CD14-positive monocyte (primary cell): ENCODE data around the gene PSEN2. TPM values are rescaled to one million over a fixed set of nuclear protein-coding genes. Genes with fewer than 3 reads are reported as not detected.

ENCODE experiments used
- DNase-seq, 3 donors: peaks; one replicate each; pipeline ENCODE4 v3.0.0-alpha.2; 2011 to 2022
- H2AFZ ChIP-seq: 2 replicates; pipeline ENCODE4 v1.6.0; 2012; ENCODE audit warnings: mild to moderate bottlenecking, low read depth, low read length, inconsistent platforms; ENCODE audit not compliant: insufficient read depth, poor library complexity, severe bottlenecking
- H3K27ac ChIP-seq, 2 donors: 1 replicate in 1 of 2; 2 replicates in 1 of 2; pipeline ENCODE4 v1.5.1; 2012 to 2013; ENCODE audit warnings: low read length in 2 of 2, control low read depth in 1 of 2, inconsistent platforms in 1 of 2, low read depth in 1 of 2, mild to moderate bottlenecking in 1 of 2
- H3K27me3 ChIP-seq, 2 donors: one replicate each; pipeline versions ENCODE4 v1.6.0 to v1.6.1; 2011 to 2013; ENCODE audit warnings: low read length in 2 of 2; ENCODE audit not compliant: control insufficient read depth in 2 of 2, insufficient read depth in 2 of 2
- H3K36me3 ChIP-seq, 2 donors: replicated peaks in 1 of 2; 1 replicate in 1 of 2; 2 replicates in 1 of 2; pipeline versions ENCODE4 v1.5.1 to v1.6.1; 2012 to 2013; ENCODE audit warnings: low read length in 2 of 2, control low read depth in 1 of 2, inconsistent platforms in 1 of 2, mild to moderate bottlenecking in 1 of 2; ENCODE audit not compliant: insufficient read depth in 2 of 2, control insufficient read depth in 1 of 2
- H3K4me1 ChIP-seq, 2 donors: 1 replicate in 1 of 2; 2 replicates in 1 of 2; pipeline versions ENCODE4 v1.5.1 to v1.6.1; 2012 to 2013; ENCODE audit warnings: low read length in 2 of 2, control low read depth in 1 of 2, inconsistent platforms in 1 of 2, mild to moderate bottlenecking in 1 of 2, moderate library complexity in 1 of 2; ENCODE audit not compliant: insufficient read depth in 2 of 2, control insufficient read depth in 1 of 2
- H3K4me2 ChIP-seq: replicated peaks from 2 replicates; pipeline ENCODE3; 2012; ENCODE audit warnings: low read length, moderate library complexity, mild to moderate bottlenecking; ENCODE audit not compliant: poor library complexity, severe bottlenecking; ENCODE audit errors: extremely low read depth
- H3K4me3 ChIP-seq, 3 experiments: fragments of 200-600 bp in 1 of 3; sonication (generic) in 1 of 3; replicated peaks in 1 of 3; 1 replicate in 2 of 3; 2 replicates in 1 of 3; pipeline ENCODE4 v1.5.1; 2011 to 2013; ENCODE audit warnings: low read length in 3 of 3, mild to moderate bottlenecking in 3 of 3, control low read depth in 2 of 3, low read depth in 2 of 3, inconsistent platforms in 1 of 3, moderate library complexity in 1 of 3
- H3K79me2 ChIP-seq: 2 replicates; pipeline ENCODE4 v1.6.0; 2012; ENCODE audit warnings: mild to moderate bottlenecking, control low read depth, inconsistent platforms, low read length, moderate library complexity; ENCODE audit not compliant: insufficient read depth
- H3K9ac ChIP-seq: 2 replicates; pipeline ENCODE4 v1.6.0; 2017; ENCODE audit warnings: low read length, mild to moderate bottlenecking; ENCODE audit not compliant: insufficient read depth, poor library complexity, severe bottlenecking
- H3K9me3 ChIP-seq, 2 donors: replicated peaks in 1 of 2; 1 replicate in 1 of 2; 2 replicates in 1 of 2; pipeline versions ENCODE4 v1.5.1 to v1.6.1; 2012 to 2013; ENCODE audit warnings: low read length in 2 of 2, control low read depth in 1 of 2; ENCODE audit not compliant: control insufficient read depth in 1 of 2, insufficient read depth in 1 of 2
- H4K20me1 ChIP-seq: 2 replicates; pipeline ENCODE4 v1.6.0; 2012; ENCODE audit warnings: mild to moderate bottlenecking, low read length, control low read depth, moderate library complexity; ENCODE audit not compliant: insufficient read depth
- H3K27ac Mint-ChIP-seq, 7 donors: one replicate each; pipeline ENCODE4 v1.8.0; 2020; ENCODE audit warnings: mild to moderate bottlenecking in 7 of 7, mixed read lengths in 7 of 7, moderate library complexity in 6 of 7, inconsistent platforms in 2 of 7
- H3K27me3 Mint-ChIP-seq, 3 donors: one replicate each; pipeline ENCODE4 v1.8.0; 2021 to 2022; ENCODE audit warnings: low read depth in 3 of 3, mild to moderate bottlenecking in 3 of 3, mixed read lengths in 3 of 3, moderate library complexity in 3 of 3, inconsistent platforms in 1 of 3
- H3K36me3 Mint-ChIP-seq, 2 donors: one replicate each; pipeline ENCODE4 v1.8.0; 2020; ENCODE audit warnings: mixed read lengths in 2 of 2, inconsistent platforms in 1 of 2, mild to moderate bottlenecking in 1 of 2
- H3K4me1 Mint-ChIP-seq: one replicate; pipeline ENCODE4 v1.8.0; 2020; ENCODE audit warnings: mild to moderate bottlenecking, mixed read lengths
- H3K4me3 Mint-ChIP-seq, 2 donors: one replicate each; pipeline ENCODE4 v1.8.0; 2020; ENCODE audit warnings: mild to moderate bottlenecking in 2 of 2, mixed read lengths in 2 of 2, moderate library complexity in 1 of 2
- H3K9me3 Mint-ChIP-seq, 7 donors: one replicate each; pipeline ENCODE4 v1.8.0; 2020 to 2022; ENCODE audit warnings: mixed read lengths in 7 of 7, mild to moderate bottlenecking in 6 of 7, moderate library complexity in 6 of 7, inconsistent platforms in 2 of 7
- WGBS: methylation state at CpG from one replicate; pipeline ENCODE4 v1.1.5; 2013; ENCODE audit warnings: missing lambda C conversion rate; ENCODE audit not compliant: insufficient coverage; 5-methylcytosine and 5-hydroxymethylcytosine counted together
- intact Hi-C, 2 donors: fragments of 100-400 bp; cut with micrococcal nuclease; formaldehyde crosslinking; loops; one replicate each; pipeline versions ENCODE4 v1.15.0 to v1.15.1; 2023
- polyA plus RNA-seq, 3 donors: library from polyadenylated mRNA; depleted of rRNA in 1 of 3; unstranded in 2 of 3; stranded (reverse) in 1 of 3; fragments of 300-500 nt in 2 of 3; fragments of >200 nt in 1 of 3; fragmentation: Illumina TruSeq in 2 of 3; gene quantifications; 1 replicate in 2 of 3; 2 replicates in 1 of 3; pipeline ENCODE4 v1.2.3, GENCODE V29; 2012 to 2021
- TF ChIP-seq, protein P1 (sequence below): fragments of 200-600 bp; IDR thresholded peaks from one replicate; pipeline ENCODE4 v1.8.0; 2022; ENCODE audit warnings: antibody characterized with exemption, mild to moderate bottlenecking

Gene PSEN2
- polyA plus RNA-seq, 3 donors = 8.9 to 11.8 (median 11.4) TPM

DNA sequence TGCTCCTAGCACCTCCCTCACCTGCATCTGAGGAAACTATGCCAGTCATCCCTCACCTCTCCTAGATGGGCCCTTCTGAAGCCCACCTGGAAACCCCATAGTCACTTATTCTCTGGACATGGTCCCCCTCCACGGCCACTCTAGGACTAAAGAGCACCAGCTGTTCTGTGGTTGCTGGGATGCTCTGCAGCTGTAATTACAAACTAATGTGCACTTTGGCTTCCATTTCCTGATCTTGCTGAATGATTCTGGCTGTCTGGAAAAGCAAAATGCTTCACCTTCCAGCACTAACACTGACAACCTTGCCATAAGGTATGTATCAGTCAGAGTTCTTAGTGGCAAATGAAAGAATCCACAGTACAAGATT, 48.7 kb upstream of the PSEN2 start:
- H4K20me1 ChIP-seq = no peaks in the 10 kb centered on the region
- no peak overlapping the region for H3K4me3 ChIP-seq
- no peak overlapping the region for H3K27ac ChIP-seq
- no peaks in the 10 kb centered on the region for H3K9me3 ChIP-seq
- Mint-ChIP-seq H3K27me3 (peaks cover 0 to 5% (median 3%) of the 10 kb centered on the region in 3 donors), H3K36me3 (no peaks in the 10 kb centered on the region), H3K4me1 (peaks cover 4% of the 10 kb centered on the region), H3K4me3 (no peak overlapping the region), H3K27ac (no peak overlapping the region), H3K9me3 (peaks cover 0 to 3% (median 0%) of the 10 kb centered on the region in 7 donors)
- no peaks in the 10 kb centered on the region for H3K79me2 ChIP-seq
- H3K36me3 ChIP-seq = no peaks in the 10 kb centered on the region
- H3K9ac ChIP-seq = no peak overlapping the region
- H3K27me3 ChIP-seq = no peaks in the 10 kb centered on the region
- intact Hi-C loops = loop anchor here (10.0 kb wide), 2 partner anchors 67 to 87 kb away; partner anchors contain the start of gene ITPKB (in 1 of the 2)
- TF ChIP-seq, protein P1, sequence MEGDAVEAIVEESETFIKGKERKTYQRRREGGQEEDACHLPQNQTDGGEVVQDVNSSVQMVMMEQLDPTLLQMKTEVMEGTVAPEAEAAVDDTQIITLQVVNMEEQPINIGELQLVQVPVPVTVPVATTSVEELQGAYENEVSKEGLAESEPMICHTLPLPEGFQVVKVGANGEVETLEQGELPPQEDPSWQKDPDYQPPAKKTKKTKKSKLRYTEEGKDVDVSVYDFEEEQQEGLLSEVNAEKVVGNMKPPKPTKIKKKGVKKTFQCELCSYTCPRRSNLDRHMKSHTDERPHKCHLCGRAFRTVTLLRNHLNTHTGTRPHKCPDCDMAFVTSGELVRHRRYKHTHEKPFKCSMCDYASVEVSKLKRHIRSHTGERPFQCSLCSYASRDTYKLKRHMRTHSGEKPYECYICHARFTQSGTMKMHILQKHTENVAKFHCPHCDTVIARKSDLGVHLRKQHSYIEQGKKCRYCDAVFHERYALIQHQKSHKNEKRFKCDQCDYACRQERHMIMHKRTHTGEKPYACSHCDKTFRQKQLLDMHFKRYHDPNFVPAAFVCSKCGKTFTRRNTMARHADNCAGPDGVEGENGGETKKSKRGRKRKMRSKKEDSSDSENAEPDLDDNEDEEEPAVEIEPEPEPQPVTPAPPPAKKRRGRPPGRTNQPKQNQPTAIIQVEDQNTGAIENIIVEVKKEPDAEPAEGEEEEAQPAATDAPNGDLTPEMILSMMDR = no peak
- no peak for DNase-seq
- 71% methylated on average over 1 of the region's 1 CpG for WGBS
- no peaks in the 10 kb centered on the region for H3K4me1 ChIP-seq
- H2AFZ ChIP-seq = no peak overlapping the region
- H3K4me2 ChIP-seq = no peak overlapping the region

DNA sequence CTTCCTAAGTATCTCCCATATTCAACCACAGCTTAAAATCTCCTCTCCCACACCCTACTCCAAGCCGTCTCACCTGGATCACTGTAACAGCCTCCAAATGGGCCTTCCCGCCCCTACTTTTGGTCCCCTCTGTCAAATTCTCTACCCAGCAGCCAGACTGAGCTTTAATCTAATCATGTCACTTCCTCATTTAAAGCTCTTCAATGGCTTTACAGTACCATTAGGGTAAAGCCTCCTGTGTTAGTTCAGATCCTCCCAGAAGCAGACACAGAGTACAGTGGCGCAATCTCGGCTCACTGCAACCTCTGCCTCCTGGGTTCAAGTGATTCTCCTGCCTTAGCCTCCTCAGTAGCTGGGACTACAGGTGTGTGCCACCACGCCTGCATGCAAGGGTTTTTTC, 46.8 kb upstream of the PSEN2 start:
- intact Hi-C loops = loop anchor here (10.0 kb wide), 2 partner anchors 69 to 89 kb away; partner anchors contain the start of gene ITPKB (in 1 of the 2)
- Histone ChIP-seq H3K36me3 (no peaks in the 10 kb centered on the region), H3K4me3 (no peak overlapping the region), H3K27ac (no peak overlapping the region), H3K9me3 (no peaks in the 10 kb centered on the region), H4K20me1 (no peaks in the 10 kb centered on the region), H3K79me2 (no peaks in the 10 kb centered on the region), H3K27me3 (no peaks in the 10 kb centered on the region), H3K4me2 (no peak overlapping the region), H3K4me1 (peaks cover 10 to 13% of the 10 kb centered on the region in 2 donors), H2AFZ (no peak overlapping the region), H3K9ac (no peak overlapping the region)
- H3K4me3 Mint-ChIP-seq = no peak overlapping the region
- H3K4me1 Mint-ChIP-seq = peaks cover 18% of the 10 kb centered on the region
- peaks cover 0 to 4% (median 1%) of the 10 kb centered on the region in 3 donors for H3K27me3 Mint-ChIP-seq
- H3K27ac Mint-ChIP-seq = peak overlapping the region in 2 of 7 donors; percentile 3 to 26
- TF ChIP-seq, protein P1 = no peak
- H3K36me3 Mint-ChIP-seq = no peaks in the 10 kb centered on the region
- H3K9me3 Mint-ChIP-seq = no peaks in the 10 kb centered on the region
- WGBS = 73% methylated on average over 5 of the region's 5 CpGs
- no peak for DNase-seq
